HT-29 (cell line): Measurements from ENCODE around the gene MT1H. TPM values are rescaled to one million over a fixed set of nuclear protein-coding genes. Genes with fewer than 3 reads are reported as not detected.

ENCODE experiments used
- DNase-seq: peaks from one replicate; pipeline ENCODE4 v3.0.0-alpha.2; 2015; ENCODE audit warnings: low spot score
- total RNA-seq: library from RNA; depleted of rRNA; stranded (reverse); fragments of >200 nt; shearing (Covaris generic); gene quantifications from 2 replicates; pipeline ENCODE4 v1.2.3, GENCODE V29; 2014

Gene MT1H
- total RNA-seq, 1 experiment from 2014 or later, result not detected

- no peak for DNase-seq
Observed at GRCh38 chr16:56684256-56684925, 14.8 kb downstream of the MT1H start.

GRCh38 chr16:56684926-56685590 is 15.4 kb downstream of the MT1H start:
- no peak for DNase-seq

GRCh38 chr16:56686758-56687157 is 17.1 kb downstream of the MT1H start:
- DNase-seq, result no peak

GRCh38 chr16:56688762-56689161 is 19.1 kb downstream of the MT1H start:
- DNase-seq, result no peak

GRCh38 chr16:56689171-56689570 is 19.6 kb downstream of the MT1H start:
- DNase-seq, result no peak

GRCh38 chr16:56690420-56691122 is 21.0 kb downstream of the MT1H start:
- no peak for DNase-seq

GRCh38 chr16:56691885-56692284 is 22.3 kb downstream of the MT1H start:
- DNase-seq, result peak; percentile 25

GRCh38 chr16:56695246-56695645 is 25.6 kb downstream of the MT1H start:
- no peak for DNase-seq

- no peak for DNase-seq
Observed at GRCh38 chr16:56697456-56698155, 28.0 kb downstream of the MT1H start.

- no peak for DNase-seq
Observed at GRCh38 chr16:56700195-56700594, 30.6 kb downstream of the MT1H start.

GRCh38 chr16:56700631-56701030 is 31.0 kb downstream of the MT1H start:
- no peak for DNase-seq

- no peak for DNase-seq
Observed at GRCh38 chr16:56701534-56701933, 31.9 kb downstream of the MT1H start.

GRCh38 chr16:56702836-56703235 is 33.2 kb downstream of the MT1H start:
- no peak for DNase-seq

- DNase-seq, result no peak
Observed at GRCh38 chr16:56708525-56709442, 39.2 kb downstream of the MT1H start.

- no peak for DNase-seq
Observed at GRCh38 chr16:56709443-56710040, 39.9 kb downstream of the MT1H start.

GRCh38 chr16:56710181-56710737 is 40.6 kb downstream of the MT1H start:
- no peak for DNase-seq

- no peak for DNase-seq
Observed at GRCh38 chr16:56711862-56712261, 42.2 kb downstream of the MT1H start.

- DNase-seq, result no peak
Observed at GRCh38 chr16:56713794-56714193, 44.2 kb downstream of the MT1H start.

- DNase-seq, result no peak
Observed at GRCh38 chr16:56715126-56715525, 45.5 kb downstream of the MT1H start.

GRCh38 chr16:56716761-56717160 is 47.1 kb downstream of the MT1H start:
- no peak for DNase-seq
